D721Med (cell line): ENCODE data around the gene ARHGEF17.

Experiments
- DNase-seq: peaks from one replicate; pipeline ENCODE4 v3.0.0; 2011; ENCODE audit warnings: low spot score; ENCODE audit not compliant: insufficient read length
- FAIRE-seq: peaks from 2 replicates; lab custom pipeline; 2011; peaks lifted over from hg19 to GRCh38; lab: Jason Lieb, UNC
- CTCF ChIP-seq: IDR thresholded peaks from 2 replicates; pipeline ENCODE4 v1.5.1; 2012; ENCODE audit warnings: mild to moderate bottlenecking, control low read depth; ENCODE audit not compliant: insufficient read depth; ENCODE audit errors: missing control alignments

The ARHGEF17 gene

GRCh38 chr11:73376803-73377629 is 68.9 kb downstream of the ARHGEF17 start:
- no peak for FAIRE-seq
- TF ChIP-seq CTCF = no peak
- no peak for DNase-seq

GRCh38 chr11:73379189-73379880 is 71.3 kb downstream of the ARHGEF17 start:
- DNase-seq (no peak), FAIRE-seq (no peak)
- no peak for TF ChIP-seq CTCF

GRCh38 chr11:73380331-73380730 is 72.3 kb downstream of the ARHGEF17 start:
- no peak for DNase-seq
- TF ChIP-seq CTCF = no peak
- FAIRE-seq = no peak

- no peak for TF ChIP-seq CTCF
- DNase-seq = no peak
- no peak for FAIRE-seq
Observed at GRCh38 chr11:73380897-73381410, 72.9 kb downstream of the ARHGEF17 start.

GRCh38 chr11:73381589-73381988 is 73.5 kb downstream of the ARHGEF17 start:
- TF ChIP-seq CTCF = no peak
- FAIRE-seq (no peak), DNase-seq (no peak)

- DNase-seq (no peak), FAIRE-seq (no peak)
- TF ChIP-seq CTCF = no peak
Observed at GRCh38 chr11:73382183-73382582, 74.1 kb downstream of the ARHGEF17 start.
